Subcutaneous abdominal adipose tissue (tissue), 5 donors: ENCODE measurements around the gene GJC2.

Experiments
- H3K27ac ChIP-seq: one replicate; pipeline ENCODE4 v1.7.0; 2013; ENCODE audit warnings: low read depth, mild to moderate bottlenecking, inconsistent platforms, low read length, moderate library complexity
- H3K27me3 ChIP-seq, 5 donors: one replicate each; pipeline ENCODE4 v1.7.0; 2013; ENCODE audit warnings: low read length in 5 of 5, inconsistent platforms in 1 of 5; ENCODE audit not compliant: control insufficient read depth in 5 of 5, insufficient read depth in 4 of 5
- H3K36me3 ChIP-seq, 5 donors: one replicate each; pipeline ENCODE4 v1.7.0; 2013; ENCODE audit warnings: low read length in 5 of 5; ENCODE audit not compliant: control insufficient read depth in 5 of 5, insufficient read depth in 5 of 5
- H3K4me1 ChIP-seq, 5 donors: one replicate each; pipeline ENCODE4 v1.7.0; 2013; ENCODE audit warnings: low read length in 5 of 5, mild to moderate bottlenecking in 3 of 5, moderate library complexity in 1 of 5; ENCODE audit not compliant: control insufficient read depth in 5 of 5, insufficient read depth in 5 of 5
- H3K4me3 ChIP-seq, 5 donors: one replicate each; pipeline ENCODE4 v1.7.0; 2013; ENCODE audit warnings: low read length in 5 of 5, low read depth in 1 of 5
- H3K9ac ChIP-seq, 5 donors: one replicate each; pipeline ENCODE4 v1.7.0; 2013; ENCODE audit warnings: low read length in 5 of 5, mild to moderate bottlenecking in 4 of 5, moderate library complexity in 3 of 5
- H3K9me3 ChIP-seq, 5 donors: one replicate each; pipeline ENCODE4 v1.7.0; 2013; ENCODE audit warnings: low read length in 5 of 5; ENCODE audit not compliant: control insufficient read depth in 5 of 5
- donor health status: healthy.
- donor health status: healthy.
- donor health status: healthy.
- donor health status: healthy.
- donor health status: healthy.

The GJC2 gene

DNA sequence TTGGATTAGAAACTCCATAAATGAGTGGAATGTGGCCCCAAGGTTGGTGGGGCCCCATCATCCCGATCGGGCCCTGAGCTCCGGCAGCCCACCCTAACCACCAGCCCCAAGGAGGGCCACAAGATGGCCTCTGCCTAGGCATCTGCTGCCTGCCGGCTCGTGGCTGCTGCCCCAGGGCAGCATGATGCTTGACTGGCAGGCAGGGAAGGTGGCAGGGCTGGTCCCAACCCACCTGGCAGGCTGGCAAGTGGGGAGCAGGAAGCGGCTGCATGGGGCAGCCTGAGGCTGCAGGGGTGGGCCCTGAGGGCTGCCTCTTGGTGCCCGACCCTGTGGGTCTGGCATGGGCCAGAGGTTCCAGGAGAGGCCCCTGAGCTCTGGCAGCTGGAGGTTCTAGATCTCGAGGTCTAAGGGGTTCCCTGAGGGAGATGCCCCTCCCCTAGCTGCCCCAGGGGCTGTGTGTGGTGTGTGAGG lies 760 bp upstream of the GJC2 start:
- H3K27me3 ChIP-seq: no peaks in the 10 kb centered on the region
- H3K27ac ChIP-seq: peak overlapping the region; percentile 37
- peaks cover 0 to 42% (median 39%) of the 10 kb centered on the region in 5 donors for H3K36me3 ChIP-seq
- H3K4me3 ChIP-seq: no peak overlapping the region
- no peaks in the 10 kb centered on the region for H3K9me3 ChIP-seq
- peaks cover 4 to 69% (median 48%) of the 10 kb centered on the region in 5 donors for H3K4me1 ChIP-seq
- peak overlapping the region in 2 of 5 donors; percentile 11 to 26 for H3K9ac ChIP-seq

- Histone ChIP-seq H3K9ac (peak overlapping the region in 2 of 5 donors; percentile 56 to 60), H3K4me1 (peaks cover 4 to 59% (median 40%) of the 10 kb centered on the region in 5 donors), H3K36me3 (peaks cover 0 to 42% (median 36%) of the 10 kb centered on the region in 5 donors), H3K27me3 (no peaks in the 10 kb centered on the region), H3K4me3 (peak overlapping the region in 3 of 5 donors; percentile 4 to 39 (median 31)), H3K27ac (peak overlapping the region; percentile 37), H3K9me3 (no peaks in the 10 kb centered on the region)
Measured at GRCh38 chr1:228150120-228150460, 360 bp downstream of the GJC2 start.

- Histone ChIP-seq H3K4me3 (peak overlapping the region in 4 of 5 donors; percentile 5 to 28 (median 22)), H3K36me3 (peaks cover 0 to 37% (median 32%) of the 10 kb centered on the region in 5 donors), H3K27me3 (no peaks in the 10 kb centered on the region), H3K4me1 (peaks cover 4 to 54% (median 39%) of the 10 kb centered on the region in 5 donors), H3K9ac (peak overlapping the region in 1 of 5 donors; percentile 56), H3K9me3 (no peaks in the 10 kb centered on the region), H3K27ac (peak overlapping the region; percentile 37)
Measured at GRCh38 chr1:228150461-228151179, 890 bp downstream of the GJC2 start.

- H3K36me3 ChIP-seq: peaks cover 0 to 29% (median 25%) of the 10 kb centered on the region in 5 donors
- no peaks in the 10 kb centered on the region for H3K9me3 ChIP-seq
- no peaks in the 10 kb centered on the region for H3K27me3 ChIP-seq
- H3K9ac ChIP-seq: peak overlapping the region in 1 of 5 donors; percentile 56
- peaks cover 4 to 52% (median 39%) of the 10 kb centered on the region in 5 donors for H3K4me1 ChIP-seq
- peak overlapping the region in 2 of 5 donors; percentile 5 to 28 for H3K4me3 ChIP-seq
- H3K27ac ChIP-seq: no peak overlapping the region
Measured at GRCh38 chr1:228151180-228151925, 1.6 kb downstream of the GJC2 start.

GRCh38 chr1:228152097-228152917 lies 2.6 kb downstream of the GJC2 start:
- Histone ChIP-seq H3K27ac (no peak overlapping the region), H3K9ac (no peak overlapping the region)

GRCh38 chr1:228152918-228153258 lies 3.2 kb downstream of the GJC2 start:
- no peak overlapping the region for H3K9ac ChIP-seq
- H3K27me3 ChIP-seq: peaks cover 0 to 3% (median 0%) of the 10 kb centered on the region in 5 donors
- H3K36me3 ChIP-seq: peaks cover 0 to 14% (median 10%) of the 10 kb centered on the region in 5 donors
- no peak overlapping the region for H3K4me3 ChIP-seq
- H3K4me1 ChIP-seq: peaks cover 4 to 46% (median 38%) of the 10 kb centered on the region in 5 donors
- H3K9me3 ChIP-seq: no peaks in the 10 kb centered on the region
- H3K27ac ChIP-seq: no peak overlapping the region

More at GRCh38 chr1:228152097-228152917, 2.6 kb downstream of the GJC2 start:
- Histone ChIP-seq H3K9me3 (no peaks in the 10 kb centered on the region), H3K27me3 (peaks cover 0 to 3% (median 0%) of the 10 kb centered on the region in 5 donors), H3K4me1 (peaks cover 4 to 51% (median 39%) of the 10 kb centered on the region in 5 donors), H3K4me3 (no peak overlapping the region), H3K36me3 (peaks cover 0 to 20% (median 16%) of the 10 kb centered on the region in 5 donors)

DNA sequence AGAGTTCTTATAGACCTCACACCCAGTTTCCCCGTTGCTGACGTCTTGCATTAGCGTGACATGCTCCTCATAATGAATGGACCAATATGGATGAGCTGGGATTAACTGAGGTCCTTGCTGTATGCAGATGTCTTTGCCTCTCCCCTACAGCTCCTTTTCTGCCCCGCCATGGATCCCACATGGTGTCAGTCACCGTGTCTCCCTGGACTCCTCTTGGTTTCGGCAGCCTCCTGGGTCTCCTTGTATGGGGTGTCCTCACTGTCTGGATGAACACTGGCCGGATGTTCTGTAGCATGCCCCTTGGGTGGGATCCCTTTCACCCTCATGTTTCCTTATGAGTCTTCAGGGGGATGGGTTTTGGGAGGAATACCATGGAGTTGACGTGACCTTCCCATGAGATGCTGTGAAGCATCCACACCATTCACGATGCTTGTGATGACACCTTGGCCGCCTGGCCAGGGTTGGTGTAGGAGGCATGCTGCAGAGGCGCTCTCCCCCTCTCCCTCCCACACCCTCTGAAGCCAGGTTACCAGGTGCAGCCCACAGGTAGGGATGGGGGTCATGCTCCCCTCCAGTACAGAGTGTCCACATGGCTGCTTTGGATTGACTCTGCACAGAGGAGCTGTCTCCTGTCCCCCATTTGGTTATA lies 4.4 kb downstream of the GJC2 start:
- H3K36me3 ChIP-seq: peaks cover 0 to 2% (median 0%) of the 10 kb centered on the region in 5 donors
- H3K4me1 ChIP-seq: peaks cover 2 to 33% (median 25%) of the 10 kb centered on the region in 5 donors
- H3K9me3 ChIP-seq: no peaks in the 10 kb centered on the region
- no peak overlapping the region for H3K27ac ChIP-seq
- H3K27me3 ChIP-seq: peaks cover 2 to 8% (median 5%) of the 10 kb centered on the region in 5 donors
- no peak overlapping the region for H3K4me3 ChIP-seq
- H3K9ac ChIP-seq: no peak overlapping the region

DNA sequence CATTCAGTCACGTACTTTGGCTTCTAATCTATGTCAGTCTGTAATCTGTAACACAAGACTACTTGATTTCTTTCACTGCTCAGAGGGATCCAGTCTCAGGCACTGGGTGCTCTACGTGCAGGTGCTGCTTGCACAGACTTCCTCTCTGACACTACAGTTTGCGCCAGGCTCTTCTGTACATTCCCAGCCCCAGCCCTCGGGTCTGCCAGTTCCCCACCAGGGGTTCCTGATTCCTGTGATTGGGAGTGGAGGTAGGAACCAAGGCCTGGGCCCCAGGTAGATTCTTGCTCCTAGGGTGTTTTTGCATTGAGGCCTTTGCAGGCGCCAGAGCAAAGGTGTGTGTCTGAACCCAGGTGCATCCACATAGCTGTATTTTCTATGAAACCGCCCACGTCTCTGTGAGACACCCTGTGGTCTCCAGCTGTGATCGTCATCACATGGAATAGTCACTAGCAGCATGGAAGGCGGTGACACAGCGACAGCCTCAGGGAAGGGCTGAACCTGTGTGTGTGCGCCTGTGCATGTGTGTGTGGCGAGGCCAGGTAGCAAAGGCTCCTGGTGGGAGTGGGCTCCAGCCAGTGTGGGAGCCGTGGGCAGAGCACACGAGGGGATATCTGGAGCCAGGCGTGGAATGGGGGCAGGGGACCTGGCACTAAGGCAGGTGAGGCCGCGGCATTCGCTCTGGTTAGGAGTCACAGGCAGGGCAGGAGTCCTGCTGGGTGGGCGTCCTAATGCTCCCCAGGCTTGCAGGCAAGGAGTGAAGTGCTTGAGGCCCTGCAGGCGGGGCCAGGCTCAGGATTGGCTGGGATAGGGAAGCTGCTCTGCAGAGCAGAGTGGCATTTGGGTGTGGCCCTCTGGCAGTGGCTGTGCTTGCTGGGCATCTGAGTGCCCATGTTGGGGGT lies 5.2 kb downstream of the GJC2 start:
- peaks cover 0 to 2% (median 0%) of the 10 kb centered on the region in 5 donors for H3K36me3 ChIP-seq
- H3K27ac ChIP-seq: no peak overlapping the region
- no peak overlapping the region for H3K9ac ChIP-seq

More for the DNA sequence above, 5.2 kb downstream of the GJC2 start:
- peaks cover 3 to 14% (median 9%) of the 10 kb centered on the region in 5 donors for H3K27me3 ChIP-seq
- peaks cover 2 to 26% (median 18%) of the 10 kb centered on the region in 5 donors for H3K4me1 ChIP-seq
- no peak overlapping the region for H3K4me3 ChIP-seq
- H3K9me3 ChIP-seq: no peaks in the 10 kb centered on the region
